Type B pancreatic cell (in vitro differentiated cells): ENCODE results near the gene TMEM229B. TPM values are rescaled to one million over a fixed set of nuclear protein-coding genes. Genes with fewer than 3 reads are reported as not detected.

Source experiments
- DNase-seq: peaks from one replicate; pipeline ENCODE4 v3.0.0; 2021; ENCODE audit warnings: mixed read lengths; ENCODE audit not compliant: unreplicated experiment; ENCODE audit errors: extremely low spot score
- H3K27ac Mint-ChIP-seq: 2 replicates; pipeline ENCODE4 v1.8.0; 2021; ENCODE audit warnings: mild to moderate bottlenecking, mixed read lengths
- H3K27me3 Mint-ChIP-seq: 2 replicates; pipeline ENCODE4 v1.8.0; 2021; ENCODE audit warnings: mixed read lengths
- H3K36me3 Mint-ChIP-seq: 2 replicates; pipeline ENCODE4 v1.8.0; 2021; ENCODE audit warnings: mixed read lengths
- H3K4me1 Mint-ChIP-seq: one replicate; pipeline ENCODE4 v1.8.0; 2021; ENCODE audit warnings: mixed read lengths; ENCODE audit not compliant: unreplicated experiment
- H3K4me3 Mint-ChIP-seq: 2 replicates; pipeline ENCODE4 v1.8.0; 2021; ENCODE audit warnings: mild to moderate bottlenecking, mixed read lengths
- H3K9me3 Mint-ChIP-seq: 2 replicates; pipeline ENCODE4 v1.8.0; 2021; ENCODE audit warnings: mixed read lengths
- total RNA-seq: library from RNA; stranded (reverse); gene quantifications from 2 replicates; pipeline ENCODE4 v1.2.1, GENCODE V29; 2021; ENCODE audit warnings: low replicate concordance
- TF ChIP-seq, protein P1 (sequence below): fragments of 200-600 bp; sonication (generic); conservative IDR thresholded peaks from 2 replicates; pipeline ENCODE4 v1.5.0; 2021; ENCODE audit warnings: antibody characterized with exemption, mild to moderate bottlenecking

Gene TMEM229B
- total RNA-seq, 1 donor from 2014 or later = 2.1 TPM

DNA sequence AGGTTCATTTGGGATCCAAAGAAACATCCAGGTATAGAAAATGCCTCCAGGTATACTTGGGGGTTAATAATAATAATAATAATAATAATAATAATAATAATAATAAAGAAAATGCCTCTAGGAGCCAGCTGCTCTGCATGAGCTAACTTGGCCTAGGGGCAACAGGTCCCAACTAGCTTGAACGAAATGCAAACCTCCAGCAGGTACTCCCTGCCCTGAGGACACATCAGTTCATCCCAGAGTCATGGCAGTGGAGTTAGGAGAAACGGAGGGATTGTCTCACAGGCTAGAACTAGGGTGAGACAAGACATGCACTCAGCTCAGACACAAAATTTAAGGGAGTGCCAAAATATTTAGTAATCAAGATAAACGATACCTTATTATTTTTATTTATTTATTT lies 12.5 kb upstream of the TMEM229B start:
- no peak overlapping the region for H3K27ac Mint-ChIP-seq
- no peak for DNase-seq
- no peak overlapping the region for H3K4me3 Mint-ChIP-seq
- no peaks in the 10 kb centered on the region for H3K36me3 Mint-ChIP-seq
- H3K9me3 Mint-ChIP-seq = no peaks in the 10 kb centered on the region
- TF ChIP-seq, protein P1, sequence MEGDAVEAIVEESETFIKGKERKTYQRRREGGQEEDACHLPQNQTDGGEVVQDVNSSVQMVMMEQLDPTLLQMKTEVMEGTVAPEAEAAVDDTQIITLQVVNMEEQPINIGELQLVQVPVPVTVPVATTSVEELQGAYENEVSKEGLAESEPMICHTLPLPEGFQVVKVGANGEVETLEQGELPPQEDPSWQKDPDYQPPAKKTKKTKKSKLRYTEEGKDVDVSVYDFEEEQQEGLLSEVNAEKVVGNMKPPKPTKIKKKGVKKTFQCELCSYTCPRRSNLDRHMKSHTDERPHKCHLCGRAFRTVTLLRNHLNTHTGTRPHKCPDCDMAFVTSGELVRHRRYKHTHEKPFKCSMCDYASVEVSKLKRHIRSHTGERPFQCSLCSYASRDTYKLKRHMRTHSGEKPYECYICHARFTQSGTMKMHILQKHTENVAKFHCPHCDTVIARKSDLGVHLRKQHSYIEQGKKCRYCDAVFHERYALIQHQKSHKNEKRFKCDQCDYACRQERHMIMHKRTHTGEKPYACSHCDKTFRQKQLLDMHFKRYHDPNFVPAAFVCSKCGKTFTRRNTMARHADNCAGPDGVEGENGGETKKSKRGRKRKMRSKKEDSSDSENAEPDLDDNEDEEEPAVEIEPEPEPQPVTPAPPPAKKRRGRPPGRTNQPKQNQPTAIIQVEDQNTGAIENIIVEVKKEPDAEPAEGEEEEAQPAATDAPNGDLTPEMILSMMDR = no peak
- no peaks in the 10 kb centered on the region for H3K27me3 Mint-ChIP-seq
- no peaks in the 10 kb centered on the region for H3K4me1 Mint-ChIP-seq

DNA sequence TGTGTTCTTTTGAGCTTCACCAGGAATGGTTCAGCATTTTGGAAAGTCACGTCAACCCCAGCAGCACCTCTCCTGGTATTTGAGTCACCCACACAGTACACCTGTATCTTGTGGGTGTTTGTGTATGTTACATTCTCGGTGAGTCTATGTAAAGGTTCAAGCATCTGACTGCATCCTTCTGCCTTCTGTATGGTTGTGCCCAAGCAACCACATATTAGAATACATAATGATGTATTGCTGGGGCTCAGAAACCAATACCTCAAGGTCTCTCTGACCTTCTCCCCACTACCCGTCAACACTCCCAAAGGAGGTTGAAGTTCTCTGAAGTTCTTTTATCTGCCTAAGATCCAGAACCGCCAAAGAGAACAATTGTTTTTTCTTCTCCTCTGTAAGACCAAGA lies 9.2 kb upstream of the TMEM229B start:
- H3K36me3 Mint-ChIP-seq = peaks cover 4% of the 10 kb centered on the region
- no peak for DNase-seq
- H3K4me3 Mint-ChIP-seq = no peak overlapping the region
- no peaks in the 10 kb centered on the region for H3K27me3 Mint-ChIP-seq
- no peak overlapping the region for H3K27ac Mint-ChIP-seq
- TF ChIP-seq, protein P1 = no peak
- H3K9me3 Mint-ChIP-seq = peaks cover 6% of the 10 kb centered on the region
- no peaks in the 10 kb centered on the region for H3K4me1 Mint-ChIP-seq

DNA sequence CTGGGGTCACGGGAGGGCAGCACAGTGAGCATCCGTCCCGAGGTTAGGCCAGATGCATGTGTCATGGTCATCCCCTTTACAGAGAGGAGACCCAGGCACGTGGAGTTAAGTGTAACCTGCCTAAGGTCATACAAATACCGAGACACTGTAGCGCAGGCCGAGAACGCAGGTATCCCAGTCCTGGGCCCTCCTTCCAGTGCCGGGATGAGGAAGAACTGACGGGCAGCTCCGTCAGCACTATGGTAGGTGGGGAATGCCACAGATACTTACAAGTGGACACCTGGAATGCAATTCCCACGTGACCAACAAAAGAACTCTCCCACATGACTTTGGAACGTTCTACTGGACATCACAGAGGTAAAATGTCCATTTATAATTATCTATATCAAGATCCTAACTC lies 8.7 kb upstream of the TMEM229B start:
- no peak for DNase-seq
- peaks cover 2% of the 10 kb centered on the region for H3K4me1 Mint-ChIP-seq
- TF ChIP-seq, protein P1 = no peak

DNA sequence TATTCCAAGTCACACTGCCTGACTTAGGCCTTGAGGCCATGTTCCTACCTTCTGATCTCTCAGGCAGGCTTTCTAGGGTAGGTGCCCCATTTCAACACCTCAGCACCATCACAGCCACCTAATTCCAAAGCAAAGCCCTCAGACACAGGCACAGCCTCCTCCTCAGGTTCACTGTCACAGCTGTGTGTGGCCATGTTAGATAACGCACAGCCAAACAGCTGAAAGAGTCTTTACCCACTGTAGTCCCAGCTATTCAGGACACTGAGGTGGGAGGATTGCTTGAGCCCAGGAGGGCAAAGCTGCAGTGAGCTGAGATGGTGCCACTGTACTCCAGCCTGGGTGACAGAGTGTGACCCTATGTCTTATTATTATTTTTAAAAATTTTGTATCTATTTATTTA lies 7.3 kb upstream of the TMEM229B start:
- no peak for DNase-seq
- H3K27me3 Mint-ChIP-seq = no peaks in the 10 kb centered on the region
- H3K4me1 Mint-ChIP-seq = peaks cover 6% of the 10 kb centered on the region
- peaks cover 8% of the 10 kb centered on the region for H3K9me3 Mint-ChIP-seq
- H3K36me3 Mint-ChIP-seq = peaks cover 5% of the 10 kb centered on the region
- TF ChIP-seq, protein P1 = no peak
- H3K27ac Mint-ChIP-seq = no peak overlapping the region
- H3K4me3 Mint-ChIP-seq = no peak overlapping the region

More for the DNA sequence above, 8.7 kb upstream of the TMEM229B start:
- Mint-ChIP-seq H3K4me3 (no peak overlapping the region), H3K9me3 (peaks cover 8% of the 10 kb centered on the region), H3K27ac (no peak overlapping the region), H3K36me3 (peaks cover 5% of the 10 kb centered on the region), H3K27me3 (no peaks in the 10 kb centered on the region)

DNA sequence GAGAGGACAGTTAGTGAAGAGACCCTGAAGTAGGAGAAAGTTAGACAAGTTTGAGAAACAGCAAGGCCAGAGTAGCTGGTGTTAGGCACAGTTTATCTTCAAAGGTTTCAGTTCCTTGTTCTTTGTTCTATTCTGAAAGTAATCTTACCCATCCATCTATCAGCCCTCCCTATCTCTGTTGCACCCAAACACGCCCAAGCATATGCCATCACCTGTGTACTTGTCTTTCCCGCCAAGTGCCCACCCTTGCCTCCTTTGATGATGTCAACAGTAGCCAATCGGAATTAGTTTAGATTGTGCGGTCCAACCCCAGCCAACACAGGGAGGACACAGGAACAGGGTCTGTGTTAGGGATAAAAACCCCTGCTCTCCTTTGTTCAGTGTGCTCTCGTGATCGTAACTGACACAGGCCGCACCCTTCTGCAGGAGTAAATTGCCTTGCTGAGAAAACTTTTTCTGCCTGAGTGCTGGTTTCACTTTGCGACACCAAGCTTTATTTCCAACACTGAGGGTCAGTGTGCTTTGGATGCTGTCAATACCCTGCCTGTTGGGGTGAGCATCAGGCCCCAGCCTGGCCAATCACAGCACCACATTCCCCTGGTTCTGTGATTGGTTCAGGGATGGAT lies 4.7 kb upstream of the TMEM229B start:
- Mint-ChIP-seq H3K27me3 (peaks cover 3% of the 10 kb centered on the region), H3K4me3 (no peak overlapping the region)

More for the DNA sequence above, 4.7 kb upstream of the TMEM229B start:
- TF ChIP-seq, protein P1 = no peak
- no peak overlapping the region for H3K27ac Mint-ChIP-seq
- H3K4me1 Mint-ChIP-seq = peaks cover 6% of the 10 kb centered on the region
- no peak for DNase-seq
- H3K36me3 Mint-ChIP-seq = peaks cover 5% of the 10 kb centered on the region
- H3K9me3 Mint-ChIP-seq = peaks cover 8% of the 10 kb centered on the region
